CD4-positive, alpha-beta T cell treated with Interferon alpha-2 for 1 hour (primary cell): ENCODE results near the gene TKTL1.
A peak's percentile ranks its signal among the peaks of the same experiment; 100 is the strongest.
"Not testable (repeated sequence)": the region's sequence is repeated elsewhere in the genome, so short reads cannot be mapped to it uniquely, and the experiment has no call there.

ENCODE experiments used
- DNase-seq, 2 donors: peaks; one replicate each; pipeline ENCODE4 v3.0.0-alpha.2; 2020 to 2022

Gene TKTL1

DNA sequence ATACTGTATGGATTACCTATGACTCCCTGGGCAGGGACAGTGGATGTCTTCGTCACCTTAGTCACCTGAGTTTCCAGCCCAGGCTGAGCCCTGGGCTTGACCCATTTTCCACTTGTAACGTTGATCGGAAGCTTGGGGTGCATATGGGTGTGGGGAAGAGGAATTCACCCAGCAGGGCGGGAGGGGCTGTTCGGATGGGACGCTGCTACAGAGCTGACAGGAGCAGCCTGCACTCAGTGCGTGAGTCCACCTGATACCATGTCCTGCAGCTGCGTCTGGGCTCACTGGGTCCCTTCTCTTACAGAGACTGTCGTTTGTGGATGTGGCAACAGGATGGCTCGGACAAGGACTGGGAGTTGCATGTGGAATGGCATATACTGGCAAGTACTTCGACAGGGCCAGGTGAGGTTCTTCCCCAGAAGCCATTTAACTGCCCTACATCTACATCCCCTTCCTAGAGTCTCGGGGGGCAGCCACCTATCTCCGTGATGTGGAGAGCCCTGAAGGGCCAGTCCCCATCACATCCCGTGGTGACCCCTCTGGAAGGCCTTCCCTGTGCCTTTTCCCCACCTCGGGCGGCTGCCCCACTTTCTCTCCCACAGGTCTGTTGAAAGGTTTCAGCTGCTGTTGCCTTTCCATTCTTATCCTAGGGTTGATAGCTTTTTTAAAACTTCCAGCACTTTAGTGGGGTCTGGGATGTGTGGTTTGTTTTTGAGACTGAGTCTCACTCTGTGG is 13.6 kb downstream of the TKTL1 start:
- no peak for DNase-seq

DNA sequence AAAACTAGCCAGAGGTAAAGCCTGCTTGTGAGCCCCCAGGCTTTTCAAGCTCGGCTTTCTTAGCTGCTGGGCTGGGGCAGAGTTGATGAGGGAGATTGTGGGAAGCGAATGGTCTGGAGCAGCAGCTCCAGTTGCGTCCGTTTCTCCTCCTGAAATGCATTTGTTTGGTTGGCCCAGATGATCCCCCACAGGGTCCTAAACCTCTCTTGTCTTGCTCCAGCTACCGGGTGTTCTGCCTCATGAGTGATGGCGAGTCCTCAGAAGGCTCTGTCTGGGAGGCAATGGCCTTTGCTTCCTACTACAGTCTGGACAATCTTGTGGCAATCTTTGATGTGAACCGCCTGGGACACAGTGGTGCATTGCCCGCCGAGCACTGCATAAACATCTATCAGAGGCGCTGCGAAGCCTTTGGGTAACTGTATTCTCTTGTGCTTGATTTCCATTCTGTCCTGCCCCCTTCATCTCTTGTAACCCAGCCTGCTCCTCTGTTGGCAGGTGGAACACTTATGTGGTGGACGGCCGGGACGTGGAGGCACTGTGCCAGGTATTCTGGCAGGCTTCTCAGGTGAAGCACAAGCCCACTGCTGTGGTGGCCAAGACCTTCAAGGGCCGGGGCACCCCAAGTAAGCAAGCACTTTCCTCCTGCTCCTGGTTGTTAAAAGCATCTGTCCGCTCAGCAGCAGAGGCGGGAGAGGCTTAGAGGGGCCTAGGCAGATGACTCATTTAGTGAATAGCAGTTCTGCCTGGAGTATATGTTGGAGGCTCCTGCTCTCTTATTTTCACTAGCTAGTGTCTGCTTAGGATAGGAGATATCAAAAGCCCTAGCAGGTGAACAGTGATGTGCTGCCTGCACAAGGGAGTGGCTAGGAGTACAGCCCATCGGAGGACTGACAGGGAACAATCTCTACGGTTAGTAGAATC is 15.3 kb downstream of the TKTL1 start:
- DNase-seq: no peak

DNA sequence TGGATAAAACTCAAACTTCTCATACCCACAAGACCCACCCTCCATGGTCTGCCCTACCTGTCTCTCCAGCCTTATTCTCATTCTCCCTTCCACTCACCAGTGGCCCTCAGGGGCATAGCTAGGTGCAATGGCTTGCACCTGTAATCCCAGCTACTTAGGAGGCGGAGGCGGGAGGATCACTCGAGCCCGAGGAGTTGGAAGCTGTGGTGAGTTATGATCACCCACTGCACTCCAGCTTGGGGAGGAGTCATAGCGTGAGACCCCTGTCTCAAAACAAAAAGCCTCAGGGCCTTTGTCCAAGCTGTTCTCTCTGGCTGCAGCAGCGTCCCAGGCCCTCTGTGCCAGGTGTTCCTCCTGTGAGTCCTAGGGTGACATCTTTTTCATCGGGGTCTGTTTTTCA is 16.5 kb downstream of the TKTL1 start:
- DNase-seq: no peak

DNA sequence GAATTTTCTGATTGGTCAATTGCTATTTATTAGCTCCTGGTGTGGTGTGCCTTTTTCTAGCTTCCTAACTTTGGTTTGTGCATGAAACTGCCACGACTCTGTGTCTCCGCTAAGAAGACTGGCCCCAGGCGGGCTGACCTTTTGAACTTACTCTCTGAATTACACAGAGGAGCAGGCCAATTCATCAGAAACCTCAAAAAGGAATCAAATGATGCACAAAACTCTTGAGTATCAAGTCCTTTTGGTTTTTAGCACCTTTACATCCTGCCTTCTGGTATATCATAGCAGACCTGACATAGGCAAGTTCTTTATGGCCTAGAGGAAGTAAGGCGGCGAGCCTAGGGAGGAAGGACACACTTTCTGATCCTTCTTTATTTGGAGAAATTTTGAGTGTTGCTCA is 17.6 kb downstream of the TKTL1 start:
- peak in 1 of 2 donors; percentile 23 for DNase-seq

DNA sequence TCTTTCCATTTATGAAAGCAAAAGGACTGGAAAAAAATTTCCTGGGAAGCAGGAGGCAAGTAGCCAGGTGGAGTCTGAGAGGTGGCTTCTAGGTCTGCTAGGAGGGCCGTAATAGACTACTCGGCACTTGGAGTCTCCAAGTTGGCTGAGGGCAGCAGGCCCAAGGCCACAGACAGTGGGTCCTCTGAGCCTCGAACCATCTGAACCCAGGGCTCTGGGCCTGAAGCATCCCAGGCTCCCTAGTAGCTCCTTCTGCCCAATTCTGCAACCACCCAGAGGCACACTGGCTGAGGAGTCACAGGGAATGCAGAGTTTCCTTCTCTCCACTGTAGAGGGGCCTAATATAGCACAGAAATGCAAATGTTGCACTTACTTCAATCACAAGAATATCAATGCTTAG is 19.8 kb downstream of the TKTL1 start:
- DNase-seq: no peak

DNA sequence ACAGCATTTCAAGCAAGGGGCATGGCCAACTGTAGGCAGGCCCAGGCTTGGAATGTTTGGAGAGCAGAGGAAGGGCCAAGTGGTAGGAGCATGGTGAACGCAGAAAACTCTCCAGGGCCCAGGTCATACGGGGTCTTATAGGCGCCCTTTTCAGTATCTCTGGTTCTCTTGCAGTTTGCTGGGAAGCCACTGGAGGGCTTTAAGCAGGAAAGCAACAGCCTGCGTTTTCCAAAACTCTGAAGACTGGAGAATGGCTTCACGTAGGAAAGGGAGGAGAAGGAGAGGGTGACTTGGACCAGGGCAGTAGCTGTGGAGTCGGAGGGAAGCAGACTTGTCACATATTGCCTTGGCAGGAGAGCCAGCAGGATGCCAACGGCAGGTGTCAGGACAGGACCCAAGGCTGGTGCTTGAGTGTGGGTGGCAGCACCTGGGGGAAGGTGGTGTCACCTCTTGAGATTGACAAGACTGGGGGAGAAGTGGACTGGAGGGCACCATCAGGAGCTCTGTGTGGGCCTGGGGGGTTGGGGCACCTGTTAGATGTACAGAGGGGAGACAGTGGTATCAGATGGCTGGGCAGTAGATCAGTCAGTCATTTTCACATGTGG is 21.9 kb downstream of the TKTL1 start:
- peak in 1 of 2 donors; percentile 27 for DNase-seq

DNA sequence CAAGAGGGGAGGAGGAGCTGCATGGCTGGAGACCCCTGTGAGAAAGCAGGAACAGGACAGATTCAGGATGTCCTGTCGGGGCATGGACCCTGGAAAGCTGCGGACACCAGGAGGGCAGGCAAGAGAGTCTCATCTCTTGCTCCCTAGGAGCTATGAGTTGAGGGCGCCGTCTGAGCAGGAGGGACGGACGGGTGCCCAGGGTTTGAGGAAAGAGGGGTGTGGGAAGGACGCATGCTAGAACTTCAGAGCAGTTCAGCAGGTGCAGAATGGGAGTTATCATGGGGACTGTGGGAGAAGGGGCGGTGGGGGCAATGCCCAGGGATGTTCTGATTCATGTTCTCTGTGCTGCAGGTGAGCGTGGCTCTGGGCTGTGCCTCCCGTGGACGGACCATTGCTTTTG is 24.8 kb downstream of the TKTL1 start:
- no peak for DNase-seq

DNA sequence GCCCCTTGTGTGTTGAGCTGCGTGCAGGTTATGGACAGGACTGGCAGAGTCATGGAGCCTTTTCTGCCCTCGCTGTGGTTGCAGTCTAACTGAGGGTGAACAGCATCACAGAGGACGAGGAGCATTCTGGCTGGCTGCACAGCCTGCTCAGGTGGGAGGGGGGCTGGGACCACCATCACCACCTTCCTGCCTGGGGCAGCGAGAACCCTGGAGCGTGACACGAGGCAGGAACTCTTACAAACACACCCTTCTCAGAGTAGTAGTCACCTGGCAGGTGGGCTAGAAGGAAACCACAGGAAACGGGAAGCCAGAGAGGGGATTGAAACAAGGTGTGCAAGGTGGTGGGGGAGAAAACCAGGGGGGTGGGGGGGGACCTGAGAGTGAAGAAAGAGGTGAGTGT is 25.6 kb downstream of the TKTL1 start:
- DNase-seq: no peak

DNA sequence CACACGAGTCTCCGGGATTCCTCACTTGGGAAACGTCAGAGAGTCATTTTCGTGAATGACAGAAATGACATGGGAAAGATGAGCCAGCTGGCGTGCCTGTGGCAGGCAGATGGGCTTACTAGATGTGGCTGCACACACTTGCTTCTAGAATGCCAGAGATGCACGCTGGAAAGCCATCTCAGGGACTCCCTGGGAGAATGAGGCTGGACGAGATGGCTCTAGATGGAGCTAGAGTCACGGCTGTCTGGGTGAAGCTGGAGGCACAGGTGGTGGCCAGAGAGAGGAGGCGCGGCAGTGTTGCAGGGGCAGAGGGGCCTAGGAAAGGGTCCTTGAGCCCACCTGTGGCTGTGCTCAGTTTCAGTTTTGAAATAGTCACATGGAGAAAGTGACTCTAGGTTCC is 26.0 kb downstream of the TKTL1 start:
- DNase-seq: peak in 1 of 2 donors; percentile 23

DNA sequence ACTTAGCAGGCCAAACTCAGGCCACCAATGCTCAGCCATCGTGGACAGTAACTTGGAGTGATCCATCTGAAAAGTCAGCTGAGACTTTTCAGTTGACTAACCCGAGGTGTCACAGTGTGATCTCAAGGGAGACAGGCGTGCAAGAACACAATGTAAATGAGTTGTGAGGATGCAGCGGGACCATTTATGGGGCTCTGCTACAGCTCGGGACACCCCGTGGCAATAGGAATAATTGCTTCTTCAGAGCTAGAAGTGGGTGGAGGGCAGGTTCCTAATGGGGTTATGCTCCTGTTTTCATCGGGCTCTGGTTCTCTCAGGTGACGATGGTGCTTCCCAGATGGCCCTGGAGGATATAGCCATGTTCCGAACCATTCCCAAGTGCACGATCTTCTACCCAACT is 27.3 kb downstream of the TKTL1 start:
- no peak for DNase-seq

DNA sequence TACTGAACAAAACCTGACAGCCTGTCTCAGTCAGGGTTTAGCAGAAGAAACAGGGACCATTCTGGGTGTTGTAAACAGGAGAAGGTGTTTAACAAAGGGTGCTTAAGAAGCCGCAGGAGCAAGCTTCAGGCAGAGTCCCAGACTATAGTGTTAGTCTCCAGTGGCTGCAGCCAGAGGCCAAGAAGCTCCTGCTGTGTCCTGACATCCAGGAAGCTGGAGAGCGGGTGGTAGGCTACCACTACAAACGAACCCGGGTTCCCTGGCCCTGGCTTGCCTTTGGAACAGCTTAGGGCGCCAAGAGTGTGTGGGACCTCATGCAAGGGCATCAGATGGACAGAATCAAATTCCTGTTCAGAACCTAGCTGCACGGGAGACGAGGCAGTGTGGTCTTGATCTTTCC is 27.9 kb downstream of the TKTL1 start:
- no peak for DNase-seq

DNA sequence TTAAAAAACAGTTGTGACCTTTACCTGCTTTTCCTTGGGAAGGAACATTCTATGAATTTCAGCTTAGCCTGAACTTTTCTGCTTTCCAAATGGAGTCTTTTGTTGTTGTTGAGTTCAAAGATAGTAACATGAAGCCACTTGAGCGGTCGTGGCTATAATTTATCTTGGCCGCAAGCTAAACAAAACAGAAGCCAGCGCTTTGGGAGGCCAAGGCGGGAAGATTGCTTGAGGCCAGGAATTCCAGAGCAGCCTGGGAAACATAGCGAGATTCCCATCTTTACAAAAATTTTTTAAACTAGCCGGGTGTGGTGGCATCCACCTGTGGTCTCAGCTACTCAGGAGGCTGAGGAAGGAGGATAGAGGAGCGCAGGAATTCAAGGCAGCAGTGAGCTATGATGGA is 29.9 kb downstream of the TKTL1 start:
- no peak for DNase-seq

DNA sequence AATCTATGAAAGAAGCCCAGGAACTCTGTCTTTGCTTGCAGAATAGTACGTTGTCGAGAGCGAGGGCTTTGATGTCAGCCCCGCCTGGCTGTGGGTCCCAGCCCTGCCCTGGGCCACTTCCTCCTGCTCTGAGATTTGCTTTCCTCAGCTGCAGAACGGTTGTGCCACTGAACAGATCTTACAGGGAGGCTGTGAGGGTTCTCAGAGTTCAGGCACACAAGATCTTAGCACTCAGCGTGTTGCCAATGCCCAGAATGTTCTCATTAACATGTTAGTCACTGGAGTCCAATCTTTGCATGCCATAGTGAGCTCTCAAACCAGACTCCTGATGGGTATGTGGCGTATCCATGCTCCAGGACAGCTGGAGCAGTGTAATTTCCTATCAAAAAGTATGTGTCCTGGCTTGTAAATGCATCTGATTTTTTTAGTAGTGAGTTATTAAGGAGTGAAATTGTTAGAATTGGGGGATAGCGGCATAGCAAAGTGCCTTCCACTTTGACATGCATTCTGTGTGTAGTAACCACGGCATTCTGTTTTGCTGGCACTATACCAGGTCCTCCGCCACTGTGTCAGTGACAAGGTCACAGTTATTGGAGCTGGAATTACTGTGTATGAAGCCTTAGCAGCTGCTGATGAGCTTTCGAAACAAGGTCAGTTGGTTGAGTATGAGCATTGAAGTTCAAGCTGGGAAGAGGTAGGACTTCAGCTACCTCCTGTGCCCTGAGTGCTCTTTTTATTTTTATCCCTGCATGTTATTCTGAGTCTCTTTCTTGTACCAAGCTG is 31.6 kb downstream of the TKTL1 start:
- DNase-seq: peak; percentile 23 to 58

DNA sequence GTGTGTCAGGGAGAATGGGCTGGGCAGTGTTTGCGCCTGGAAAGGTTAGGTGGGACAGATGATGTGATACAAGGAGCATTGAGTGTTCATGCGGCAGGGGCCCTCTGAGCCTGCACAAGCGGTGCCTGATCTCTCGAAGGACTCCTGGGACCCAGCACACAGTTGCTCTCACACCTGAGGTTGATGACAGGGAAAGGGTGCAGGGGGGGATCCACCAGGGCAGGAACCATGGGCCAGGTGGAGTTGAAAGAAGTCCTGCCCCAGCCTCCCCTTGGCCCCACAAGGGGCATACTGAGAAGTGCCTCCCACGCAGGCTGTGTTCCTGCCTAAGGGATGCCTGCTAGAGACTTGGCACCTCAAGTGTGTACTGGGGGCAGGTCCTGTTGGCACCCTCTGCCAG is 33.1 kb downstream of the TKTL1 start:
- DNase-seq: no peak

DNA sequence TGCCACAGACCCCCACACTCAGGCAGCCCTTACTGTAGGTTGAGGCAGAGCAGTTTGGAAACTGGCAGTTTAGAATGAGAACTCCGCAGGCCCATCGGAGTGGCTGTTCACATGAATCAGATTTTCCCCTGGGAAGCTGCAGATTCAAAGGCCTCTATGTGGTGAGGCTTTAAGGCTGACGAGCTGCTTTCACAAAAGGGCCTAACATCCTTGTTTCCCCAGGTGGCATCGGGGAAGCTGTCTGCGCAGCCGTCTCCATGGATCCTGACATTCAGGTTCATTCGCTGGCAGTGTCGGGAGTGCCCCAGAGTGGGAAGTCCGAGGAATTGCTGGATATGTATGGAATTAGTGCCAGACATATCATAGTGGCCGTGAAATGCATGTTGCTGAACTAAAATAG is 33.7 kb downstream of the TKTL1 start:
- no peak for DNase-seq

DNA sequence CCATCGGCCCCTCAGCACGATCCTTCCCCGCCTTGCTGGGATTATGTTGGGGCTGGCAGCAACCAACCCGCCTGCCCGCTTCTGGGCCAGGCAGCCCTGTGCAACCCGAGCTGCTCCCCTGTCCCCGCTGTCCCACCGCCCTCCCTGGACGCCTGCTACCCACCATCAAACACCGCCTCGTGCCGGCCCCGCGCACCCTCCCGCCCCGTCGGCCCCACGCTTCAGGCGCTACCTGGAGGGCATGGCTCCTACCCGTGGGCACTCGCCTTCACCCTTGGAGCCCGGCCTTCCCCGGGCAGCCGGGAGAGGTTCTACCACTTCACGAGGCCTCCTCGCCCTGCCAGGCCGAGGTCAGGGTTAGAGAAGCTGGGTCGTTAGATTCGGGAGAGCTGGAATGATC is 37.0 kb downstream of the TKTL1 start:
- DNase-seq: no peak

DNA sequence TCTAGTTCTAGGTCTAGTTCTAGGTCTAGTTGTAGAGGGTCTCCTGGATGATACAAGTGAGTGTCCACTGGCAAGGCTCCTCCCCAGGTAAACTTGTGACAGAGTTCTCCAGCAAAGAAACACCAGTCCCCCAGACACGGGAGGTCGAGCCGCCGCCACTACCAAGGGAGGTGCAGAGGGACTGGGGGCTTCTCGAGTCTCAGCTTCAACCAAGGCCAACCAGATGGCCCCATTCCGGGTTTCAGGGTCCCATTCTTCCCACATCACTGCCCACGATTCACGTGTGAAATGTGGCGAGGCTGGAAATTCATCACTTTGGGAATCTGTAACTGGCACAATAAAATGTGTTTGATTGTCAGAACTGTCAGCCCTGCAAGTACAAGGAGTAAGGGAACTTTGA is 37.5 kb downstream of the TKTL1 start:
- DNase-seq: no peak

DNA sequence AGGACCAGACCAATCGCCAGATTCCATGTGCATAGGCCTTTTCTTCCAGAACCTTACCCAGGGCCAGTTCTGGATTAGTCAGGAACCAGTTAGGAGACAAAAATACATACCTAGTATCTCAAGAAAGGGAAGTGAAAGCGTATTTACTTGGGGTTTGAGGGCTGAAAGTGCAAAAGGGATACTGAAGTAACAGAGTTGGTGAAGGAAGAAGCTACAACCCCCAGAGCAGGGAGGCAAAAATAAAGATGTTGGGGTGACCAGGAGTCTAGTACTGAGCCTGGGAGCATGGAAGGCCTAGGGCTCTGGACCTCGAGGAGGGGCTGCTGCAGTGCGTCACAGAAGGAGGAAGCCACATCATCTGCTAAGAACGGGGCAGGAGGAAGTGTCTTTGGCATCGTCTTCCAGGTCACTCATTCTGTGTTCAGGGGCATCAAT is 38.3 kb downstream of the TKTL1 start:
- DNase-seq: no peak

DNA sequence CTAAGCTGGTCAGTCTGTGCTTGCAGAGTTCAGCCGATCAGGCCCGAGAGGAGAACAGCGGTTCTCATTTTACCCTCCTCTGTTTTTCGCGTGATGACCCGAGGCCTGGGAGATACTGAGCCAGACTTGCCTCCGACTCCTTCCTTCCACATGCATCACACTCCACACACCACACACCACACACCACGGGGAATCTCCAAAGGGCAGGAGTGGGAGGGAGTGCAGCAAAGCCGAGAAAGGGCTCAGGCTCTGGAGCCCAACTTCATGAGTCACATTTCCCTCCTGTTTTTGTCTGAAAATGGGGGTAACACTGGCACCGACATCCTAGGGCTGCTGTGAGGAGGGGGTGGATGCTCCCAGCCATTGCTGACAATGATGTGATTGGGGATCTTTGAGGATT is 38.9 kb downstream of the TKTL1 start:
- DNase-seq: no peak

DNA sequence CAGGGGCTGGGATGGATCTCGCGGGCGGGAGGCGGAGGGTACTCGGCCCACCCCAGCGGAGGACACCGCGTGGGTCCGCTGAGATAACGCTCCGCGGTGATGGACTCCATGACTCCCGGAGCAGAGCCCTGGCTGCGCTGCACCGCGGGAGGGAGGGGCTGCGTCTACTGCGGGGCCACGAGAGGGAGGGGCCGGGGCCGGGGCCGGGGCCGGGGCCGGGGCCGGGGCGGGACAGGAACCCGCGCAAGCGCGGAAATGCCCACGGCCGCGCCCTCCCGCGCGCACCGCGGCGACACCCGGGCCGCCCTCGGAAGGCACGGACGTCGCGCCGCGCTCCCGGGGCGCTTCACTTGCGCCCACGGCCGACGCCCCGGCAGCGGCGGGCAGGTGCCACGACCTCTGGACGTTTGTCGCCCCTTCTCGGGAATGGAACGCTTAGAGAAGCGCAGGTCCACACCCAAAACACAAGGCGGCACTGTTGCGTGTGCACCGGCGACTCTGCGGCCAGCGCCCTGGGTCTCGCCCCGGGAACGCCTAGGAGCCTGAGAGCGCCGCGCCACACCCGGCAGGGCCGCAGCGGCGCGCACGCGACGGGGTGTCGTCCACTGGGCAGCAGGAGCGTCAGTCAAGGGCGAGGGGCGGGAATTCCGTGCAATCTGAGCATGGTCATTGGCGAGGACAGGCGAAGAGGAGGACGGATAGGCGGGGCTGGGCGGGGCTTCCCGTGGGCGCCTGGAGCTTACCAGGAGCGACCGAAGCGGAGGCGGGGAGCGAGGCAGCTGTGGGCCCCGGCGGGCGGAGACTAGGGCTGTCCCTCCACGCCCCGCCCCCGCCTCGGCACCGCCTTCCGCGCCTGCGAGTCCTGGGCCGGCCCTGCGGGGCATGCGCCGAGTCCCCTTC is 46.1 kb downstream of the TKTL1 start:
- DNase-seq: not testable (repeated sequence)

DNA sequence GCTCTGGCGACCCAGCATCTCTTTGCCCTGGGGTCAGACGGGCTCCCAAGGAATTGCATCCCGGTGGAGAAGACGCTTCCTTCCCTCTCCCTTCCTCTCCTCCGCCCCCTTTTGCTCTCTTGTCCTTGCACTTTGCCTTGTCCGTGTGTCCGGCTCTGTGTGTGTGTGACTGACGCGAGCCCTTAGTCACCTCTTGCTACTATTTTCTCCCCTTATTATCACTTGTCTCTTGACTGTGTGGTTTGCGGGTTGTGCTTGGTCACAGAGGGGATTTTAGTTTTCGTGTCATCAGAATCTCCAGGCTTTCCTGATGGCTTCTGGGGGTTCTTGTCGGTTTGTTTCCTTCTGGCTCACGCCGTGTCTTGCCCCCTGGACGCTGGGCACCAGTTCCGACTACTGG is 47.5 kb downstream of the TKTL1 start:
- DNase-seq: not testable (repeated sequence)

DNA sequence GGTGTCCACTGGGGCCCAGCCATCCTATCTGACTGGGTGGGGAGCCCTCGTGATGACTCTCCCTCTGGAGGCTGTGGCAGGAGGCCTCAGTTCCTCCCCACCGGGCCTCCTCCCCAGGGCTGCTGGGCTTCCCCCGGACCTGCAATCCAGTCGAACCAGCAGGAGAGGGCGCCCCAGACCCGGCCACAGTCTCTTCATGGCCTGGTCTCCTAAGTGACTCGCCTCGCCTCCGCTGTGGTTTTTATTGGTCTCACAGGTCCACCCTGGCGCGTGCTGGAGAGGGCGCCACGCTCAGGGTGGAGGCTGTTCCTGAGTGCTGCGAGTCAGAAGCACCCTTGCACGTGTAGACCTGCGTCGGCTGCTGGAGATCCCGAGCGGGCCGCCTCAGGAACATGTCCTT is 48.0 kb downstream of the TKTL1 start:
- DNase-seq: not testable (repeated sequence)
